NOMO-1 (cell line): ENCODE measurements around the gene ZSWIM1.

Experiments
- DNase-seq, 2 experiments: peaks; one replicate each; lab custom pipeline; 2025; ENCODE audit not compliant: unreplicated experiment in 2 of 2; lab: John Stamatoyannopoulos, UW

ZSWIM1 gene

GRCh38 chr20:45905505-45906079, 24.6 kb downstream of the ZSWIM1 start:
- DNase-seq: no peak

GRCh38 chr20:45907219-45907948, 26.4 kb downstream of the ZSWIM1 start:
- DNase-seq: no peak

- DNase-seq: no peak
Measured at GRCh38 chr20:45908084-45908483, 27.1 kb downstream of the ZSWIM1 start.

- DNase-seq: no peak
Measured at GRCh38 chr20:45909336-45909808, 28.3 kb downstream of the ZSWIM1 start.

GRCh38 chr20:45909817-45910669, 29.0 kb downstream of the ZSWIM1 start:
- peak; percentile 6 to 26 for DNase-seq

- DNase-seq: peak; percentile 99
Measured at GRCh38 chr20:45910670-45911485, 29.9 kb downstream of the ZSWIM1 start.

GRCh38 chr20:45911486-45912343, 30.7 kb downstream of the ZSWIM1 start, which contains the start of gene PLTP:
Gene PLTP, minus strand, starts transcription at chr20:45912155. Its CDS starts 703 bp downstream, at chr20:45911452.
- DNase-seq: no peak

GRCh38 chr20:45912344-45912682, 31.3 kb downstream of the ZSWIM1 start:
- no peak for DNase-seq

- peak; percentile 7 to 14 for DNase-seq
Measured at GRCh38 chr20:45913116-45913515, 32.1 kb downstream of the ZSWIM1 start.

GRCh38 chr20:45917790-45918141, 36.7 kb downstream of the ZSWIM1 start:
- DNase-seq: no peak

GRCh38 chr20:45918182-45918737, 37.2 kb downstream of the ZSWIM1 start:
- DNase-seq: peak in 1 of 2 experiments; percentile 7

- DNase-seq: no peak
Measured at GRCh38 chr20:45918779-45919537, 37.9 kb downstream of the ZSWIM1 start.

GRCh38 chr20:45919542-45920399, 38.7 kb downstream of the ZSWIM1 start:
- no peak for DNase-seq

GRCh38 chr20:45920462-45921336, 39.7 kb downstream of the ZSWIM1 start:
- DNase-seq: peak in 1 of 2 experiments; percentile 10

- DNase-seq: no peak
Measured at GRCh38 chr20:45921337-45922189, 40.5 kb downstream of the ZSWIM1 start.
